Rectal smooth muscle tissue (tissue), 1 donor: Measurements from ENCODE around the gene TPD52L1.
A peak's percentile ranks its signal among the peaks of the same experiment; 100 is the strongest.

ENCODE experiments used
- H3K27ac ChIP-seq: one replicate; pipeline ENCODE4 v1.7.0; 2013; ENCODE audit warnings: low read depth, low read length, inconsistent platforms
- H3K27me3 ChIP-seq: one replicate; pipeline ENCODE4 v1.7.0; 2013; ENCODE audit warnings: low read length; ENCODE audit not compliant: control insufficient read depth, insufficient read depth
- H3K36me3 ChIP-seq: one replicate; pipeline ENCODE4 v1.7.0; 2013; ENCODE audit warnings: low read length; ENCODE audit not compliant: control insufficient read depth, insufficient read depth
- H3K4me1 ChIP-seq: one replicate; pipeline ENCODE4 v1.7.0; 2013; ENCODE audit warnings: low read length; ENCODE audit not compliant: control insufficient read depth, insufficient read depth
- H3K4me3 ChIP-seq: one replicate; pipeline ENCODE4 v1.7.0; 2013; ENCODE audit warnings: low read length
- H3K9ac ChIP-seq: one replicate; pipeline ENCODE4 v1.7.0; 2013; ENCODE audit warnings: low read length

The TPD52L1 gene

DNA sequence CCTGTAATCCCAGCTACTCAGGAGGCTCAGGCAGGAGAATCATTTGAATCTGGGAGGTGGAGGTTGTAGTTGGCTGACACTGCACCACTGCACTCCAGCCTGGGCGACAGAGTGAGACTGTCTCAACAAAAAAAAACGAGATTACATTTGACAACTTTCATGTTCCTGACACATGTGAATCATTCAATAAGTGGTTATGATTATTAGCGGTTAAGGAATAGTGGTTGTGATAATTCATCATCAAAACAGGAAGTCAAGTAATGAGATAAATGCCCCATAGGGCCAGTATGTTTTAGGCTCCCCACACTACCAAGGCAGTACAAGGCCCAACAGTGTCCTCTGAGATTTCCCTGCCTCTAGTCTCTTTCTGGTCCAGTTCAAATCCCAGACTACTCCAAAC, 145.7 kb downstream of the TPD52L1 start:
- Histone ChIP-seq H3K4me1 (peaks cover 6% of the 10 kb centered on the region), H3K36me3 (peaks cover 4% of the 10 kb centered on the region), H3K9ac (no peak overlapping the region), H3K27ac (no peak overlapping the region), H3K27me3 (no peaks in the 10 kb centered on the region), H3K4me3 (no peak overlapping the region)

DNA sequence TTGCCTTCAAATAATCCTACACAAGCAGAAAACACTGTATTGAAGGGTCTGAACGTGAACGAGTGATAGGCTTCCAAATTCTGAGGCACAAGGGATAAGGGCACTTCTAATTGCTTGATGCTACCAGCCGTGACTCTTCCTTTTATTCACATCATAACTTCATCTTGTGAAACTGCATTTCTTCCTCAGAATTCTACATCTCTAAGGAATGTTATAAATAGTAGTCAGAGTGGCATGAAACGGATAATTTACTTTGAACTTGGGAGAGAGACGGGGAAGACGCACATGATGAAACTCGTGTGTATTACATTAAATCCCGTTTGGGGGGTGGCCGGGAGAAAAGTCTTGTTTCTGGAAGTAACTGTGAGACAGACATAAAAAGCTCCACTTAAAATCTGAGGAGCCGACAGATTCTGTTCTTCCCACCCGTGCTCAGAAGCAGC, 147.4 kb downstream of the TPD52L1 start:
- peak overlapping the region; percentile 88 for H3K27ac ChIP-seq
- peak overlapping the region; percentile 27 for H3K9ac ChIP-seq
- peaks cover 4% of the 10 kb centered on the region for H3K36me3 ChIP-seq
- H3K4me3 ChIP-seq, result peak overlapping the region; percentile 83
- H3K4me1 ChIP-seq, result peaks cover 6% of the 10 kb centered on the region
- no peaks in the 10 kb centered on the region for H3K27me3 ChIP-seq

DNA sequence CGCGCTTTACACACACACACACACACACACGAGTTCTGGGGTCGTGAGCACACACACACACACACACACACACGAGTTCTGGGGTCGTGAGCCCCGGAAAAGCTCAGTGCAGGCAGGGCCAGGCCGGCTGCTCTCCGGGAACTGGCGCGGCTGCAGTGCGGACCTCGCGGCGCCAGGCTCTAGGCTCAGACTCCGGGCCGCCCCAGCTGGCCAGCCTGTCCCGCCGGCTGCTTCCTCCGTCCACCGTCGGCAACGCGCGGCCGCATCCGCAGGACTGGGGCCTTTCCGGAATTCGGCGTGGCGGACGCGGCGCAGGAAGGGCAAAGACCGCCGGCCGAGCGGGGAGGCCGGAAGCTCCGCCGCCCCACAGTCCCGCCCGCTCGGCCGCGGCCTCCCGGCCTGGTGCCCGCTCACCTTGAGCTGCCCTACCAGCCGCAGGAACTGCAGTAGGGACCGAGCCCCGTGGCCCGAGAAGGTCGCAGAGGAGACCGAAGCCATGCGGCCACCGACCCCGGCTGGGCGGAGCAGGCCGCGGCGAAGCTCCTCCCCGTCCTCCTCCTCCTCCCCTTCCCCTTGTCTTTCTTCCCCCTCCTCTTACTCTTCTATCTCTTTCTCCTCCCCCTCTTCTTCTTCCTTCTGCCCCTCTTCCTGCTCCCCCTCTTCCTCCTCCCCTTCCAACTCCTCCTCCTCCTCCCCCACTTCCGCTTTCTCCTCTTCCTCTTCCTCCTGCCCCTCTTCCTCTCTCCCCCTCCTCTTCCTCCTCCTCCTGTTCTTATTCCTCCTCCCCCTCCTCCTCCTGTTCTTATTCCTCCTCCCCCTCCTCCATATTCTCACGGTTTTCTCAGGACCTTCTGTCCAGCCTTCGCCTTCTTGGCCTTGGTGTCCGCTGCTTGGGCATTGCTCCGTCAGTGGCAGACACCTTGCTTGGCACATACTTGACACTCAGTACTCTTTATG, 148.1 kb downstream of the TPD52L1 start, which contains the start of gene HDDC2:
Gene HDDC2, minus strand, starts transcription at position 533 of the 957 bp plus-strand sequence. Its CDS starts 35 bp downstream, at position 498.
- Histone ChIP-seq H3K9ac (peak within 1 kb of the TSS; percentile 81), H3K27me3 (no peaks in the 10 kb centered on the region), H3K36me3 (peaks cover 3% of the 10 kb centered on the region), H3K4me3 (peak within 1 kb of the TSS; percentile 83), H3K4me1 (peaks cover 6% of the 10 kb centered on the region), H3K27ac (peak within 1 kb of the TSS; percentile 88)

DNA sequence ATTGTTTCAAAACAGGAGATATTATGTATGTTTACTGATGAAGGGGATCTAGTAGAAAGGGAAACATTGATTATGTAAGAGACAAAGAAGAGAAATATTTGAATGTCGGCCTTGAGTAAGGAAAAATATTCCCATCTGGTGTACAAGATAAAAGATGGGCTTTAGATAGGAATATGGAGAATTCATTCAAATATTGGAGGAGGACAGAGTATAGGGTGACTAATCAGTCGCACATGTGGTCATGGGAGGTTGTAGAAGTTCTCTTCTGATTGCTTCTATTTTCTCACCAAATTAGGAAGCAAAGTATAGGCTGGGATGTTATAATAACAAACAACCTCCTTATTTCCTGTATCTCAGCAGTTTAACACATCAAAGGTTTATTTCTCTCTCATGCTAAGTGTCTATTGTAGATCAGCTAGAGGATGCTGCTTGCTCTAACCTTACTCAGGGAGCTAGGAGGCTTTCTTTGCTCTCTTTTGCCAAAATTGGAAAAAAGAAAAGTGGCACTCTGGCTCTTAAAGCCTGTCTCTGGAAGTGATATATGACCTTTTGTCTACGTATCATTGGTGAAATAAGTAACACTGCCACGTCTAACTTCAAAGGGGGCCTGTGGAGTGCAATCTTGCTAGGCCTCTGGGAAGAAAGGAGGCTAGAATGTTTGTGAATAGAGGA, 149.4 kb downstream of the TPD52L1 start:
- H3K27me3 ChIP-seq, result no peaks in the 10 kb centered on the region
- H3K4me3 ChIP-seq, result no peak overlapping the region
- H3K36me3 ChIP-seq, result no peaks in the 10 kb centered on the region
- peaks cover 6% of the 10 kb centered on the region for H3K4me1 ChIP-seq
- H3K27ac ChIP-seq, result no peak overlapping the region
- no peak overlapping the region for H3K9ac ChIP-seq

DNA sequence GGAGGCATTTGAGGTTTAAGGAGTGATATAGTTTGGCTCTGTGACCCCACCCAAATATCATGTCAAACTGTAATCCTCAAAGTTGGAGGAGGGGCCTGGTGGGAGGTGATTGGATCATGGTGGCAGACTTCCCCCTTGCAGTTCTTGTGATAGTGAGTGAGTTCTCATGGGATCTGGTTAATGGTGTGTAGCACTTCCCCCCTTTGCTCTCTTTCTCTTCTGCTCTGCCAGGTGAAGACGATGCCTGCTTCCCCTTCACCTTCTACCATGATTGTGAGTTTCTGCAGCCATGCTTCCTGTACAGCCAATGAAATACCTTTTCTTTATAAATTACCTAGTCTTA, 149.9 kb downstream of the TPD52L1 start:
- Histone ChIP-seq H3K36me3 (no peaks in the 10 kb centered on the region), H3K4me3 (no peak overlapping the region), H3K27ac (no peak overlapping the region), H3K27me3 (no peaks in the 10 kb centered on the region), H3K4me1 (peaks cover 6% of the 10 kb centered on the region), H3K9ac (no peak overlapping the region)

DNA sequence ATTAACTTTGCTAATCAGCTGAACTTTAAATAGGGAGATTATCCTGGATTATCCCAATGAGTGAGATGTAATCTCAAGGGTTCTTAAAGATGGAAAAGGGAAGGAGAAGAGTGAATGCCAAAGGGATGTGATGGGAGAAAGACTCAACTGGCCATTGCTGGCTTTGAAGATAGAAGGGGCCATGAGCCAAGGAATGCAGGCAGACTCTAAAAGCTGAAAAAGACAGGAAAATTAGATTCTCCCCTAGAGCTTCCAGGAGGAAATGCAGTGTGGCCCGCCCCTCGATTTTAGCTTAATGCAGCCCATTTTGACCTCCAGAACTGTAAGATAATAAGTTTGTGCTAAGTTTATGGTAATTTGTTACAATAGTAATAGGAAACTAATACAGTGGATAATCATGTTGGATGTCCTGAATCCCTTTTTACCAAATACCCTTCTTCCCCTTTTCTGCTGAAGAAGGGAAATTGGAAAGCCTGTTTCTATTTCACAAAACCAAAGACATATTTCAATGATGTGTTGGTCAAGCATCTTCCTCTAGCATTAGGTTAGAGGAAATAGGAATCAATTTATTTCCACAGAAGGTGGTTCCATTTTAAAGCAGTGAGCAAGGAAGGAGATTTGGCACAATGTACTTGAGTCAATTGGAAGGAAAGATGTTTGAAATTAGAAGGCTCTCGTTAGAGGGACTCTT, 151.5 kb downstream of the TPD52L1 start:
- peaks cover 6% of the 10 kb centered on the region for H3K4me1 ChIP-seq
- H3K36me3 ChIP-seq, result no peaks in the 10 kb centered on the region
- H3K27me3 ChIP-seq, result no peaks in the 10 kb centered on the region
- H3K27ac ChIP-seq, result no peak overlapping the region
- H3K9ac ChIP-seq, result no peak overlapping the region
- no peak overlapping the region for H3K4me3 ChIP-seq

- Histone ChIP-seq H3K4me1 (no peaks in the 10 kb centered on the region), H3K4me3 (no peak overlapping the region), H3K27ac (no peak overlapping the region), H3K36me3 (no peaks in the 10 kb centered on the region), H3K27me3 (no peaks in the 10 kb centered on the region), H3K9ac (no peak overlapping the region)
Observed at GRCh38 chr6:125306756-125307149, 153.2 kb downstream of the TPD52L1 start.

DNA sequence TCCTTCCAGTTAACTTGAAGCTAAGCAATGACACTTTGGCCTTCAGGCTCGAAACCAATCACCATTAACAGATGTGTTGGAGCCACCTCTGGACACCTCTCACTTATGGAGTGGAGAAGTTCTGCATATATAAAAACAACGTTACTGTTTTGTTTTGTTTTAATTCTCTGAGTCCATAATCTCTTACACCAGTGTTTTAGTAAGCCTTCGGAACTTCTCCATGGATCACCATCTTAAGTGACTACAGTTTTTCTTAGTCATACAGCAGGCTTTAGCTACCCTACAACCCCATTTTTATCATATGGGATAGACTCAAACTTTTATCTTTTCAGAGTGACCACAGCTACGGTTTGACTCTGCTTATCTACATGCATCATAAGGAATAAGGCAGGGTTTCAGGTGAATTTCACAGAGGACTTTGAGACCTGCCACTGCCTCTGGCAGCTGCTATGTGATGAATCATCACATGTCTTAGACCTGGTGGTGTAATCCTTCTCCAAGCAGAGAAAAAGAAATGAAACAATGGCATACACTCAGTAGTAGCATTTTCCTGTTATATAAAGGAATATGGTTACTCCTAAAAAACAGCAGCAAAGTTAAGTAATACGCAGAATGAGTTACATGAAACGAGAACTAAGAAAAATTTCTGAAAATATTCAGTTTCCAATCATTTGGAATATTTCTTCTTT, 153.7 kb downstream of the TPD52L1 start:
- Histone ChIP-seq H3K27me3 (no peaks in the 10 kb centered on the region), H3K27ac (no peak overlapping the region), H3K4me3 (no peak overlapping the region), H3K4me1 (no peaks in the 10 kb centered on the region), H3K9ac (no peak overlapping the region), H3K36me3 (no peaks in the 10 kb centered on the region)

DNA sequence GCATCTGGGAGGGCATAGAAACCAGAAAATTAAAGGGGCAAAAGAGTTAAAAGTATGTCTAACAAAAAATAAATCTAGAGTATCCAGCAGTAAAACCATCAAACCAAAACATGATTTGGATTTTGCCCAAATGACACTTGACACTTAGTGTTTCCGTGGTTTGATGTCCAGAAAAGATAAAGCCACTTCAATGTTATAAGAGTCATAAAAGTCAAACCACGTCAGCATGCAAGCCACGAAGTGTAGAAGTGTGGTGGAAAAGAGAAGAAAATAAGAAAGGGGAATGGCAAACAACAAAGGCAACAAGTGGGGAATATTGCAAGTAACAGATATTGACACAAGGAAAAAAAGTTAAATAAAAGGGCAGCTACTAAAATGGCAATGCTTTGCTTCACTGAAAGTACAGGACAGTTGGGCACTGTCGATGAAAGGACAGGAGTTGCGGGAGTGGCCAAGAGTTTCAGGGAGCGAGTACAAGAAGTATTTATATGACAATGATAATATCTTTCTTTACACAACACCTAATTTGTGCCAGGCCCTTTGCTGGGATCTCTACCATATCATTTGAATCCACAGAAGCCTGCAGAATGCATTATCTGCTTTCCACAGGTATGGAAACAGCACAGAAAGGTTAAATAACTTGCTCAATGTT, 154.5 kb downstream of the TPD52L1 start:
- Histone ChIP-seq H3K4me1 (no peaks in the 10 kb centered on the region), H3K27me3 (no peaks in the 10 kb centered on the region), H3K36me3 (no peaks in the 10 kb centered on the region), H3K4me3 (no peak overlapping the region), H3K9ac (no peak overlapping the region), H3K27ac (no peak overlapping the region)

- no peak overlapping the region for H3K27ac ChIP-seq
- no peaks in the 10 kb centered on the region for H3K4me1 ChIP-seq
- H3K9ac ChIP-seq, result no peak overlapping the region
- no peaks in the 10 kb centered on the region for H3K27me3 ChIP-seq
- H3K4me3 ChIP-seq, result no peak overlapping the region
- no peaks in the 10 kb centered on the region for H3K36me3 ChIP-seq
Observed at GRCh38 chr6:125310994-125311649, 157.5 kb downstream of the TPD52L1 start.

DNA sequence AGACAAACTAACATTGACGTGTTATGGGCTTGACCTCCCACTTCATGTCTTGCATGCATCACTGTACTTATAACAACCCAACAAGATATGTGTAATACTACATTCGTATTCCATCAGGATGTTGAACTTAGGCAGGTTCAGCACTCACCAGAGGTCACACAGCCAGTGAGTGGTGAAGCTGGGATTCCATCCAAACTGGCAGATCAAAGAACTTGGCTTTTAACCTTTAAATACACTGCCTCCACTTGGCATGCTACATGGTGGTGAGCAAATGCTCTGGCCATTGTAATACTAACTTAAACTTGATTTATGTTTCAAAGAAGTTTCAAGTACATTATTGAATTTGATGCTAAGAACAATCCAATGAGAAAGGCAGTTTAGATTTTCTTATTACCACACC, 158.9 kb downstream of the TPD52L1 start:
- no peaks in the 10 kb centered on the region for H3K27me3 ChIP-seq
- H3K36me3 ChIP-seq, result no peaks in the 10 kb centered on the region
- H3K27ac ChIP-seq, result no peak overlapping the region
- no peak overlapping the region for H3K4me3 ChIP-seq
- no peaks in the 10 kb centered on the region for H3K4me1 ChIP-seq
- H3K9ac ChIP-seq, result no peak overlapping the region
